Natural killer cell treated with Interleukin-12 subunit alpha and Interleukin-12 subunit beta and Interleukin-15 and Interleukin-18, amount 100 ng/mL, for 72 hours (primary cell): ENCODE data around the gene KRT80. TPM values are rescaled to one million over a fixed set of nuclear protein-coding genes. Genes with fewer than 3 reads are reported as not detected.

Experiments
- ATAC-seq, 2 donors: fragments of 150-1000 bp; cut with Tn5 transposase in 1 of 2; sonication (Bioruptor Pico), chemical (Tn5 transposase) in 1 of 2; 2 replicates each; pipeline ENCODE4 v1.10.0; 2021
- DNase-seq: peaks from one replicate; pipeline ENCODE4 v3.0.0; 2022; ENCODE audit warnings: low spot score
- H3K27ac Mint-ChIP-seq, 2 donors: 1 replicate in 1 of 2; 2 replicates in 1 of 2; pipeline ENCODE4 v1.8.0; 2022; ENCODE audit warnings: mixed read lengths in 2 of 2, mild to moderate bottlenecking in 1 of 2, moderate library complexity in 1 of 2
- H3K27me3 Mint-ChIP-seq, 2 donors: 1 replicate in 1 of 2; 2 replicates in 1 of 2; pipeline ENCODE4 v1.8.0; 2022; ENCODE audit warnings: mixed read lengths in 2 of 2
- H3K36me3 Mint-ChIP-seq: one replicate; pipeline ENCODE4 v1.8.0; 2022; ENCODE audit warnings: mixed read lengths
- H3K4me1 Mint-ChIP-seq, 2 donors: 1 replicate in 1 of 2; 2 replicates in 1 of 2; pipeline ENCODE4 v1.8.0; 2022; ENCODE audit warnings: low read depth in 2 of 2, mixed read lengths in 2 of 2, mild to moderate bottlenecking in 1 of 2
- H3K4me3 Mint-ChIP-seq: one replicate; pipeline ENCODE4 v1.8.0; 2022; ENCODE audit warnings: mixed read lengths
- H3K9me3 Mint-ChIP-seq: 2 replicates; pipeline ENCODE4 v1.8.0; 2022; ENCODE audit warnings: mixed read lengths
- total RNA-seq, 2 donors: library from RNA; stranded (reverse); gene quantifications; one replicate each; pipeline ENCODE4 v1.2.3, GENCODE V29; 2022

Gene KRT80
- total RNA-seq, 2 donors from 2014 or later: not detected

GRCh38 chr12:52139147-52139546 is 52.7 kb downstream of the KRT80 start:
- Mint-ChIP-seq H3K27me3 (peaks cover 8 to 12% of the 10 kb centered on the region in 2 donors), H3K4me3 (no peak overlapping the region), H3K4me1 (no peaks in the 10 kb centered on the region), H3K27ac (no peak overlapping the region), H3K9me3 (no peaks in the 10 kb centered on the region), H3K36me3 (no peaks in the 10 kb centered on the region)
- DNase-seq (no peak), ATAC-seq (no peak)

- Mint-ChIP-seq H3K4me1 (no peaks in the 10 kb centered on the region), H3K4me3 (no peak overlapping the region), H3K27me3 (peaks cover 8 to 12% of the 10 kb centered on the region in 2 donors), H3K27ac (no peak overlapping the region), H3K36me3 (no peaks in the 10 kb centered on the region), H3K9me3 (no peaks in the 10 kb centered on the region)
- DNase-seq (no peak), ATAC-seq (no peak)
These were observed 54.1 kb downstream of the KRT80 start for GRCh38 chr12:52137746-52138145.

GRCh38 chr12:52132754-52133161 is 59.1 kb downstream of the KRT80 start:
- peaks cover 14 to 15% of the 10 kb centered on the region in 2 donors for H3K27me3 Mint-ChIP-seq
- H3K4me1 Mint-ChIP-seq: no peaks in the 10 kb centered on the region
- H3K9me3 Mint-ChIP-seq: no peaks in the 10 kb centered on the region
- DNase-seq: peak; percentile 41
- no peak for ATAC-seq
- H3K36me3 Mint-ChIP-seq: no peaks in the 10 kb centered on the region
- H3K27ac Mint-ChIP-seq: no peak overlapping the region
- no peak overlapping the region for H3K4me3 Mint-ChIP-seq

- DNase-seq: no peak
- Mint-ChIP-seq H3K9me3 (no peaks in the 10 kb centered on the region), H3K27me3 (peaks cover 16 to 20% of the 10 kb centered on the region in 2 donors), H3K27ac (no peak overlapping the region), H3K36me3 (no peaks in the 10 kb centered on the region), H3K4me3 (no peak overlapping the region), H3K4me1 (no peaks in the 10 kb centered on the region)
- ATAC-seq: no peak
These were observed 61.1 kb downstream of the KRT80 start for GRCh38 chr12:52130711-52131110.

GRCh38 chr12:52127683-52128450 is 63.9 kb downstream of the KRT80 start:
- H3K4me3 Mint-ChIP-seq: no peak overlapping the region
- ATAC-seq: no peak
- no peaks in the 10 kb centered on the region for H3K9me3 Mint-ChIP-seq
- DNase-seq: no peak
- H3K27me3 Mint-ChIP-seq: peaks cover 16 to 18% of the 10 kb centered on the region in 2 donors
- H3K4me1 Mint-ChIP-seq: no peaks in the 10 kb centered on the region
- no peak overlapping the region for H3K27ac Mint-ChIP-seq
- H3K36me3 Mint-ChIP-seq: no peaks in the 10 kb centered on the region

GRCh38 chr12:52126605-52127578 is 64.9 kb downstream of the KRT80 start:
- H3K4me1 Mint-ChIP-seq: no peaks in the 10 kb centered on the region
- ATAC-seq: no peak
- no peak overlapping the region for H3K4me3 Mint-ChIP-seq
- no peak for DNase-seq
- H3K36me3 Mint-ChIP-seq: no peaks in the 10 kb centered on the region
- peaks cover 22 to 23% of the 10 kb centered on the region in 2 donors for H3K27me3 Mint-ChIP-seq
- no peak overlapping the region for H3K27ac Mint-ChIP-seq
- no peaks in the 10 kb centered on the region for H3K9me3 Mint-ChIP-seq

GRCh38 chr12:52126050-52126604 is 65.7 kb downstream of the KRT80 start:
- DNase-seq (no peak), ATAC-seq (no peak)
- H3K36me3 Mint-ChIP-seq: no peaks in the 10 kb centered on the region
- no peak overlapping the region for H3K27ac Mint-ChIP-seq
- no peak overlapping the region for H3K4me3 Mint-ChIP-seq
- H3K4me1 Mint-ChIP-seq: no peaks in the 10 kb centered on the region
- peaks cover 21 to 28% of the 10 kb centered on the region in 2 donors for H3K27me3 Mint-ChIP-seq
- no peaks in the 10 kb centered on the region for H3K9me3 Mint-ChIP-seq

- DNase-seq: no peak
- no peaks in the 10 kb centered on the region for H3K4me1 Mint-ChIP-seq
- H3K36me3 Mint-ChIP-seq: no peaks in the 10 kb centered on the region
- peaks cover 22 to 28% of the 10 kb centered on the region in 2 donors for H3K27me3 Mint-ChIP-seq
- no peak for ATAC-seq
- H3K27ac Mint-ChIP-seq: no peak overlapping the region
- no peak overlapping the region for H3K4me3 Mint-ChIP-seq
- no peaks in the 10 kb centered on the region for H3K9me3 Mint-ChIP-seq
These were observed 66.3 kb downstream of the KRT80 start for GRCh38 chr12:52125476-52125900.

GRCh38 chr12:52123487-52124186 is 68.2 kb downstream of the KRT80 start:
- no peaks in the 10 kb centered on the region for H3K36me3 Mint-ChIP-seq
- H3K27me3 Mint-ChIP-seq: peaks cover 28% of the 10 kb centered on the region in 2 donors
- ATAC-seq: no peak
- no peak overlapping the region for H3K4me3 Mint-ChIP-seq
- H3K9me3 Mint-ChIP-seq: no peaks in the 10 kb centered on the region
- H3K4me1 Mint-ChIP-seq: no peaks in the 10 kb centered on the region
- H3K27ac Mint-ChIP-seq: no peak overlapping the region
- no peak for DNase-seq

- H3K36me3 Mint-ChIP-seq: no peaks in the 10 kb centered on the region
- no peak overlapping the region for H3K4me3 Mint-ChIP-seq
- no peaks in the 10 kb centered on the region for H3K9me3 Mint-ChIP-seq
- ATAC-seq: no peak
- peaks cover 24 to 26% of the 10 kb centered on the region in 2 donors for H3K27me3 Mint-ChIP-seq
- H3K4me1 Mint-ChIP-seq: no peaks in the 10 kb centered on the region
- no peak for DNase-seq
- no peak overlapping the region for H3K27ac Mint-ChIP-seq
These were observed 68.9 kb downstream of the KRT80 start for GRCh38 chr12:52122904-52123303.

- Mint-ChIP-seq H3K4me1 (no peaks in the 10 kb centered on the region), H3K9me3 (no peaks in the 10 kb centered on the region), H3K27ac (no peak overlapping the region), H3K27me3 (peaks cover 20 to 23% of the 10 kb centered on the region in 2 donors), H3K36me3 (no peaks in the 10 kb centered on the region), H3K4me3 (no peak overlapping the region)
- no peak for DNase-seq
- ATAC-seq: no peak
These were observed 69.3 kb downstream of the KRT80 start for GRCh38 chr12:52122540-52122871.

- peak in 1 of 2 donors; percentile 51 for ATAC-seq
- Mint-ChIP-seq H3K4me3 (no peak overlapping the region), H3K9me3 (no peaks in the 10 kb centered on the region), H3K27ac (no peak overlapping the region), H3K4me1 (no peaks in the 10 kb centered on the region), H3K36me3 (no peaks in the 10 kb centered on the region), H3K27me3 (peaks cover 14 to 19% of the 10 kb centered on the region in 2 donors)
- peak; percentile 70 for DNase-seq
These were observed 69.8 kb downstream of the KRT80 start for GRCh38 chr12:52121824-52122539.
